HG03095 (cell line): ENCODE data around the gene YPEL2.

Experiments
- ATAC-seq: cut with Tn5 transposase; IDR thresholded peaks from one replicate; pipeline ENCODE4 v1.9.1; 2021; ENCODE audit warnings: moderate library complexity; ENCODE audit not compliant: unreplicated experiment

Gene YPEL2

DNA sequence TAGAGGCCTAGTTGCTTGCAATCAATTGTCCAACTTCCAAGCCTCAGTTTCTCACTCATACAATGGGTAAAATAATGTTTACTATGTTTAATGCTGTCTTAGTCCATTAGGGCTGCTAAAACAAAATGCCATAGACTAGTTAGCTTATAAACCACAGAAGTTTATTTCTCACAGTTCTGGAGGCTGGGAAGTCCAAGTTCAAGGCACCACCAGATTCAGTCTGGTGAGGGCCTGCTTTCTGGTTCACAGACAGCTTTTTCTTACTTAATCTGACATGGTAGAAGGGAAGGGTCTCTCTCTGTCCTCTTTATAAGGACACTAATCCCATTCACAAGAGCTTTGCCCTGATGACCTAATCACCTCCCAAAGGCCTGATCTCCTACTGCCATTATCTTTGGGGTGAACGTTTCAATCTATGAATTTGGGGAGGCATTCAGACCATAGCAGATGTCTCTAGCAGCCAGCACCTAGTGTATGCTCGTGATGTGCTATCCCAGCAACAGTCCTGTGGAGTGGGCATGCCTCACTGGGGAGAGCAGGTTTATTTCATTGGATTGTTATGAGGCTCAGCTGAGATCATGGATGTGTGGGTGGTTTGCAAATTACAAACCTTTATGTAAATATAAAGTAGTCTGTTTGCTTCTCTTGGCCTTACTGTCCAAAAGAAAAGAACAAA is 25.2 kb downstream of the YPEL2 start:
- ATAC-seq = no peak

DNA sequence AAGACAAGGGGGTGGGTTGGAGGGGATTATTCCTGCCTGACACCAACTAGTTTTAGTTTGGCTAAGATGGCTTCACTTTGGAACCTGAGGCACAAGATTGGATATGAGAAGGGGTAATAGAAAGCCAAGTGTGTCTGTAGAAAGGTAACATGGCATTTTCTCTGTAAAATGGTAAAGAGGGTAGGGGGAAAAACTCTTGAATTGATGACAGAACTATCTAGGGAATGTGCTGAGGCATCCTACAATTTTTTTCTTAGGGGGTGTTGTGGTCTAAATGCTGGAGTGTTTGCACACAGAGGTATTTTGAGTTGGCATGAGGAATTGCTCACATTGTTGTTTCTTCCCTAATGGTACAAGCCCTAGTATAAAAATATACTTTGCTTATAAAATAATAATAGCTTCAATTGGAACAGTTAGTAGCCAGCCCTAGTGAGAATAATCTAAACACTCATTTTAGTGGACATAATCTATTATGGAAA is 25.8 kb downstream of the YPEL2 start:
- ATAC-seq = no peak

- no peak for ATAC-seq
Observed at GRCh38 chr17:59357929-59358328, 26.5 kb downstream of the YPEL2 start.

GRCh38 chr17:59361386-59361785 is 29.9 kb downstream of the YPEL2 start:
- no peak for ATAC-seq

DNA sequence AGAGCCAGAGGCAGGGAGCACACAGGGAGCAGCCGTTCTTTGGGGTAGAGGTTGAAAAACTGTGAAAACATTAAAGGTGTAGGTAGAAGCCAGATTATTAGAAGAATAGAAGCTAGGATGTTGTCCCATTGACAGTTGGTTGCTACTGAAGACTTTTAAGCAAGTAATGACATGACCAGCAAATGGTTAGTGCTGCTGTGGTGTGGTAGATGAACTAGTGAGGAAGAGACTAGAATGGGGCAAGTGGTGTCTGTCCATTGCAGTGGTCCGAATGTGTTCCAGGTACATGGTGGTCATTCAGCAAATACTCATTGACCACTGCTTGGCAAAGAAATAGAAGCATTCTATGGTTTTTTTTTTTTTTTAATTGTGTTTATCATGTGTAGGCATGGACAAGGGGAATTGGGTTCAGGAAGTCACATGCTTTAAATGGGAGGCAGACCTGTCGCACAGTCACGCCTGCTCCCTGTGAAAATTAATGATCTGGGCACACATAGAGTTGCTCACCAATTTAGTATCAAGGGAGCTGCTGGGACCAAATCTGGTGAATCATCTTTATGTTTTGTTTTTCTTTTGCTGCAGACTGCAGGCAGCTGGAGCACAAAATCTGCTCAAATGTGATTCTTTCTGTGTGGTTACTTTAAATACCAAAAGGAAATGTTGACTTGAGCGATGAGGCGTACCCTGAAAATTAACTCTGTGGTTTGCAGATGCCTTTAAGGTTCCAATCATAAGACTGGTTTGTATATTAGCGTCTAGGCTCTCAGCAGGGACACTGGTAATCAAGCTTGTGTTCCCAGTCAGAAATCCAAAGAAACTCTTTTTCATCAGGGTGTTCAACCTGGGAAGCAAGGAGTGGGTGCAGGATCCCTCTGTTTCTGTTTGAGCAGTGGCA is 30.7 kb downstream of the YPEL2 start:
- ATAC-seq = peak; percentile 59

DNA sequence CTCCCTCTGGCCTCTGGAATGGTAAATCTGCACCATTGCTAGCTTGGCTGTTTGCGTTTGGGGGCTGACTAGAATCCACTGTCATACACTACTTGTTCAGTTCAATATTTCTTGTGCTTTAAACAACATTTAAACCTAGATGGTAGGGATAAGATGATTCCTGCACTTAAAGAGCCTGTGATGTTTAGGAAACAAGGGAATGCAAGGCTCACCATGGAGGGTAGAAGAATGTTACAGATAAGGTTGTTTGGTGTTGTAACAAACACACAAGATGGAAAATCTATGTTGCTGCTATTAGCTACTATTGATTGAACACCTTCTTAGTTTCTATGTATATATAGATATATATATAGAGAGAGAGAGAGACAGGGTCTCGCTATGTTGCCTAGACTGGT is 31.4 kb downstream of the YPEL2 start:
- no peak for ATAC-seq

GRCh38 chr17:59365383-59365981 is 34.0 kb downstream of the YPEL2 start:
- no peak for ATAC-seq

- no peak for ATAC-seq
Observed at GRCh38 chr17:59366040-59366757, 34.7 kb downstream of the YPEL2 start.

DNA sequence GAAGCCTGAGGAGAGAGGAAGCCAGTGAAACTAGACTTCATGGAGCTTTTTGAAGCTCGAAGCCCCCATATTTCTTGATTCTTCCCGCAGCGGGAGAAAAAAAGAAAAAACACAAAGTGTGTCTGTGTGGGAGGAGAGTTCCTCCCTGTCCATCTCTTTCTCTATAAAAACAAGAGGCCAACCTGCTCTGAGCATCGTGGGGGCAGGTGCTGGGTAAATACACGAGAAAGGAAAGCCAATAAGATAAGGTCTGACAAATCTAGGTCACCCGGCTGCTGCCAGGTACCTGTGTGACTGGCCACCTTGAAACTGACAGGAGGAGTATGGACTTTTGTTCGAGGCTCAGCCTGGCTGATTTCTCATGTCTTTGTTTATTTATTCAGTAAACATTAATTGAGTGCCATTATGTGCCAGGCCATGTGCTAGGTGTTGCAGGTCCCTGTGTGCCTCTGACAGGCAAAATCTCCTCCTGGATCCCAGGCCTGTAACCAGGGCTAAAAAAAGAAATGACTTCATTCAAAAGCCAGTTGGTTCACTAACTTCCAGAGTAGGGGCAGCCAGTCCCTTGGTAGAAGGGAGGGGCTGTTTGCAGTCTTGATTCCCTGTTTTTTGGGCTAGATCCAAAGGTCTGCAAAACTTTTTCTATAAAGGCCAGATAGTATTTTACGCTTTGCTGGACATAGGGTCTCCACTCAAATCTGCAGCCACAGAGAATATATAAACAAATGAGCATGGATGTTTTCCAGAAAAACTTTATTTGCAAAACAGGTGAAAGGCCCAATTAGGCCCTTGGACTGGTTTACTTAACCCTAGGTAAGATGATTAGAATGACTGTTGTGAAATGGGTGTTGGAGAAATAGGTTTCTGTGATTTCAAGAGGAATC is 35.6 kb downstream of the YPEL2 start:
- no peak for ATAC-seq

DNA sequence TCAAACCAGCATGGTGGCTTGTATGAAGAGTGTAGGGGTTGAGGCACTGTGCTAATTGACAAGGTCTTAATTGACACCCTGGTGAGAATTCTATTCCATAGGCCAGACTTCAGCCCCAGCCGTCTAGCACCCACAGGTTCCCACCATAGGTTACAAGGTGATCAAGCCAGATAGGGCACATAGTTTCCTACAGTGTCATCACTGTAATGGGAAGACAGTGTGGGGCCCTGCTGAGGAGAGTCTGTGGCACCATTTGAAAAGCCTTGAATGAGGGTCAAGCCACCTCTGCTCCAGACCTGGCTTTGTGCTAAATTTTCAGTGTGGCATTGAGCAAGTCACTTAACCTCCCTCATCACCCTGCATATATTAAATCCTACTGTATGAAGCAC is 36.2 kb downstream of the YPEL2 start:
- no peak for ATAC-seq

DNA sequence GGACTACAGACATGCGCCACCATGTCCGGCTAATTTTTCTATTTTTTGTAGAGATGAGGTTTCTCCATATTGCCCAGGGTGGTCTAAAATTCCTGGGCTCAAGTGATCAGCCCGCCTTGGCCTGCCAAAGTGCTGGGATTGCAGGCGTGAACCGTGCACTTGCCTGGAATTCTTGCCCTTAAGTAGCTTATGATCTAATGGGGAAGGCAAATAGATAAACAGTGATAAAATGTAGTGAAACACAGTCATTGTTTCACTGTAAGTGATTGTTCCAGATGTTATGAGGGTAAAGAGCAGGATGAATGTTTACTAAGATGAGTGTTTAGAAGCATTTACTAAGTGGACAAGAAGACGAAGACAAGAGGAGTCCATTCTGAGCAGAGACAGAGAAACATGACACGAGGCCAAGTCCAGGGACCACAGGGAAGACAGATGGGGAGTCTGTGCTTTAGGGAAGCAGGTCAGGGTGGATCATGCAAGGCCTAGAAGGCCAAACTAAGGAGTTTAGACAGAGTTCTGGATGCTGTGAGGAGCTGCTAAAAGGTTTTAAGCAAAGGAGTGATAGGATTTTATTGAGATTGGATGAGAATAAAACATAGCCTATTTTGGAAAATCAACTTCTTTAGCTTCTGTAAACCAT is 36.9 kb downstream of the YPEL2 start:
- ATAC-seq = no peak

GRCh38 chr17:59369031-59369975 is 37.8 kb downstream of the YPEL2 start:
- ATAC-seq = no peak

GRCh38 chr17:59370593-59371299 is 39.3 kb downstream of the YPEL2 start:
- ATAC-seq = no peak

GRCh38 chr17:59371416-59372100 is 40.1 kb downstream of the YPEL2 start:
- no peak for ATAC-seq

DNA sequence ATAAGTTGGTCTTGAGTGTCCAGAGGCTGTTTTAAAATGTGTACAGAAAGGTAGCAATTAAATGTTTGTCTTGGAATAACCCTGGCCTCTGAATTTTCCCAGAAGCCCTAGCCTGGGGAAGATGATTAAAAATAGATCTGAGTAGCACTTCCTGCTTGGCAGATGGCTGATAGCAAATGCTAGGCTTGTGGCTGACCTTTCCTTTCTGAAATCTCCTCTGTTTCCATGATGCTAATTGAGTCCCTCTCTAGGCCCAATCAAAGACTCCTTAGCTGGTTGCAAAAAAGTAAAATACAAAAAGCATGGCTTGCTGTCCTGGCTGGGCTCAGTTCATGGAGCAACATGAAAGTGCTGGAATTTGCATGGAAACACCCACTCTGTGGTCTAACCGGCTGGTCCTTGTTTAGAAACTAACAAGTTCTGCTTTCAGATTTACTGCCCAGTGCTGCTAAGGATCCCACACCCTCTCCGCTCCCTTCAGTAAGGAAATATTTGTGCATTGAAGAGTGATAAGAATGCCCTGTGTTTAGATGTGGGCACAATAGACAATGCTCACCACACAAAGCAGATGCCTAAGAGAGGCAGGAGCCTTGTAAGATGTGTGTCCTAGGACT is 40.8 kb downstream of the YPEL2 start:
- ATAC-seq = peak; percentile 43

- no peak for ATAC-seq
Observed at GRCh38 chr17:59373882-59374495, 42.5 kb downstream of the YPEL2 start.

DNA sequence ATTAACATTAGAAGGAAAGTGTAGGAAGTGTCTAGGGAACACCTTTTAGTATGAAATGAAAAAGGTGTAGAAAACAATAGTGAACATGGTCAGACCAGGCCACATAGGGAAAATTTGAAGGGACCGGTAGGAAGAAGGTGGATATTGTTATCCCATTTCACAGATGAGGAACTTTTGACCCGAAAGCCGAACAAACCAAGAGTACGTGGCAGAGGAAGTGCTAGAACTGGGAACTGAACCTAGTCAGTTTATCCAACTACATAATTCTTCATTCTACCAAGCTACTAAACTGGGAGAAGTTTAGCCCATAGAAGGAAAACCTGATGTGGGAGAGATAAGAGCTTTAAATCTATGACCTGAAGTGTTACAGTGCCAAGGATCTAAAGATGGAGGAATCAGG is 43.2 kb downstream of the YPEL2 start:
- no peak for ATAC-seq
